Measurements from ENCODE around the gene HLA-DPB1. TPM values are rescaled to one million over a fixed set of nuclear protein-coding genes. Genes with fewer than 3 reads are reported as not detected.

HLA-DPB1 gene
- total and polyA plus RNA-seq, 2 of the 4 experiments (the other 2 are of a cell fraction) = 7.7 to 10.7 TPM

DNA sequence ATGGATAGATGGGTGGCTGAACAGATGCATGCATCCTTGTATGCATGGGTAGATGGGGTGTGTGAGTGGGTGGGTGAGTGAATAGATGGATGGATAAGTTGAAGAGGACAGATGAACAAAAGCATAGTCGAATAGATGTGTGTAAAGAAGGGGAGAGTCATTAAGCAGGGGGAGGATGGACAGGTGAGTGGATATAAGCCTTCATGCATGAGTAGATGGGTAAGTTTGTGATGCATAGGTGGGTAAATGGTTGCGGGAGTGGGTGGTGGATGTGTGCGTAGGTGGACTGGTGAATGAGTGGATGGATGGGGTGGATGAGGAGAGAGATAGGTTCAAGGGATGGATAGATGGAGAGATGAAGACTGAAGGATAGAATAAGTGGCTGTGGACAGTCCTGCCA lies 29.6 kb downstream of the HLA-DPB1 start:
- Histone ChIP-seq H3K23ac (ENCODE audit: low read depth, low read length) (no peak overlapping the region), H3K9ac (ENCODE audit: low read depth, low read length) (no peak overlapping the region), H3K9me3 (ENCODE audit: control insufficient read depth, insufficient read depth, low read length) (peaks cover 4% of the 10 kb centered on the region; the same call in 1 of the 2 replicates), H3K79me1 (ENCODE audit: low read depth in 1 of 2, low read length in 2 of 2) (no peaks in the 10 kb centered on the region), H3K18ac (ENCODE audit: low read depth, low read length) (no peak overlapping the region), H4K5ac (ENCODE audit: low read depth, low read length) (no peak overlapping the region), H2BK120ac (ENCODE audit: low read depth, low read length) (no peak overlapping the region), H2AK5ac (ENCODE audit: low read depth, low read length) (no peak overlapping the region), H3K14ac (replicated peaks; ENCODE audit: low read depth, low read length) (no peak overlapping the region), H4K8ac (ENCODE audit: low read depth in 2 of 2, low read length in 2 of 2) (no peak overlapping the region), H3K4ac (ENCODE audit: low read depth, low read length) (no peak overlapping the region), H2BK15ac (ENCODE audit: low read depth, low read length) (no peak overlapping the region), H3K36me3 (ENCODE audit: control insufficient read depth, insufficient read depth, low read length) (no peaks in the 10 kb centered on the region), H3K27me3 (ENCODE audit: control insufficient read depth, insufficient read depth, low read length) (peaks cover 16% of the 10 kb centered on the region), H2BK5ac (ENCODE audit: low read depth, low read length, poor library complexity, severe bottlenecking) (no peak overlapping the region), H3K4me2 (ENCODE audit: low read depth, low read length) (no peak overlapping the region), H3K27ac (ENCODE audit: insufficient read depth, low read length) (no peak overlapping the region), H2BK20ac (ENCODE audit: low read depth, low read length) (no peak overlapping the region), H3K4me3 (ENCODE audit: insufficient read depth, low read depth, low read length) (no peak overlapping the region), H2AFZ (replicated peaks; ENCODE audit: low read length, poor library complexity) (no peak overlapping the region), H4K20me1 (ENCODE audit: insufficient read depth, low read length) (no peaks in the 10 kb centered on the region), H2AK9ac (replicated peaks; ENCODE audit: low read depth, low read length, poor library complexity) (no peak overlapping the region), H3K4me1 (ENCODE audit: control insufficient read depth, insufficient read depth, low read length) (no peaks in the 10 kb centered on the region), H3K9me1 (ENCODE audit: insufficient read depth, low read length) (no peaks in the 10 kb centered on the region), H4K91ac (ENCODE audit: insufficient read depth, low read depth, low read length) (no peak overlapping the region), H3K56ac (ENCODE audit: extremely low read depth, insufficient read depth, low read length) (no peak overlapping the region)
- CTCF ChIA-PET = no interaction called here
- WGBS, 2 experiments (ENCODE audit: extremely low coverage in 2 of 2, insufficient read length in 1 of 2) = 56 to 92% methylated on average over 2 to 3 of the region's 3 CpGs
- BruUV-seq (replicated peaks) = no TSS peak
- intact Hi-C loops (cut with micrococcal nuclease) = no loop called here
- DNase-seq (no peak), ATAC-seq (ENCODE audit: low read depth) (no peak)
- POLR2A ChIA-PET (ENCODE audit: unreplicated experiment) = no interaction called here
- in situ Hi-C loops (cut with MboI; ENCODE audit: low sequenced_read_pairs) = no loop called here
- dilution Hi-C loops (cut with HindIII; ENCODE audit: low sequenced_read_pairs, unreplicated experiment) = no loop called here
- TF ChIP-seq RCOR1 (IDR thresholded peaks at IDR 0.05; ENCODE audit: insufficient replicate concordance, low read length) (no peak), MXI1 (IDR thresholded peaks at IDR 0.05; ENCODE audit: borderline replicate concordance, low read depth, low read length) (no peak), CHD1 (IDR thresholded peaks at IDR 0.05; ENCODE audit: low read depth, low read length) (no peak), SMC3 (IDR thresholded peaks at IDR 0.05; ENCODE audit: low read depth, low read length) (no peak), MAZ (IDR thresholded peaks at IDR 0.05; ENCODE audit: borderline replicate concordance, low read depth, low read length) (no peak)
- TF ChIP-seq, protein P1, sequence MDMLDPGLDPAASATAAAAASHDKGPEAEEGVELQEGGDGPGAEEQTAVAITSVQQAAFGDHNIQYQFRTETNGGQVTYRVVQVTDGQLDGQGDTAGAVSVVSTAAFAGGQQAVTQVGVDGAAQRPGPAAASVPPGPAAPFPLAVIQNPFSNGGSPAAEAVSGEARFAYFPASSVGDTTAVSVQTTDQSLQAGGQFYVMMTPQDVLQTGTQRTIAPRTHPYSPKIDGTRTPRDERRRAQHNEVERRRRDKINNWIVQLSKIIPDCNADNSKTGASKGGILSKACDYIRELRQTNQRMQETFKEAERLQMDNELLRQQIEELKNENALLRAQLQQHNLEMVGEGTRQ (IDR thresholded peaks at IDR 0.05; ENCODE audit: low read depth, low read length) = no peak

All from IMR-90 (cell line).